Smooth muscle cell (in vitro differentiated cells): ENCODE data around the gene ING2. TPM values are rescaled to one million over a fixed set of nuclear protein-coding genes. Genes with fewer than 3 reads are reported as not detected.

ENCODE experiments used
- DNase-seq: peaks from one replicate; lab custom pipeline; 2025; ENCODE audit not compliant: unreplicated experiment; lab: John Stamatoyannopoulos, UW
- H2AFZ ChIP-seq: fragments of 200-600 bp; sonication (generic); 2 replicates; pipeline ENCODE4 v1.6.0; 2016; ENCODE audit warnings: antibody characterized with exemption, low read depth, mild to moderate bottlenecking
- H3F3A ChIP-seq: fragments of 200-600 bp; sonication (generic); 2 replicates; pipeline ENCODE4 v1.6.0; 2017; ENCODE audit warnings: antibody characterized with exemption, low read depth
- H3K27ac ChIP-seq: fragments of 200-600 bp; sonication (generic); 2 replicates; pipeline ENCODE4 v1.5.1; 2016; ENCODE audit warnings: low read depth, mild to moderate bottlenecking
- H3K27me3 ChIP-seq: fragments of 200-600 bp; sonication (generic); 2 replicates; pipeline ENCODE4 v1.6.1; 2016; ENCODE audit warnings: low read depth, mild to moderate bottlenecking
- H3K36me3 ChIP-seq: fragments of 200-600 bp; sonication (generic); 2 replicates; pipeline ENCODE4 v1.5.1; 2016; ENCODE audit warnings: low read depth
- H3K4me1 ChIP-seq: fragments of 200-600 bp; sonication (generic); 2 replicates; pipeline ENCODE4 v1.5.1; 2016; ENCODE audit warnings: low read depth
- H3K4me2 ChIP-seq: fragments of 200-600 bp; sonication (generic); 2 replicates; pipeline ENCODE4 v1.6.0; 2016; ENCODE audit warnings: mild to moderate bottlenecking
- H3K4me3 ChIP-seq: fragments of 200-600 bp; sonication (generic); 2 replicates; pipeline ENCODE4 v1.5.1; 2016; ENCODE audit warnings: mild to moderate bottlenecking
- H3K79me2 ChIP-seq: fragments of 200-600 bp; sonication (generic); 2 replicates; pipeline ENCODE4 v1.6.0; 2016; ENCODE audit warnings: low read depth, mild to moderate bottlenecking
- H3K9ac ChIP-seq: fragments of 200-600 bp; sonication (generic); 2 replicates; pipeline ENCODE4 v1.6.0; 2016; ENCODE audit warnings: low read depth
- H3K9me3 ChIP-seq: fragments of 200-600 bp; sonication (generic); replicated peaks from 2 replicates; pipeline ENCODE4 v1.5.1; 2016; ENCODE audit warnings: low read depth
- H4K20me1 ChIP-seq: fragments of 200-600 bp; sonication (generic); 2 replicates; pipeline ENCODE4 v1.6.0; 2016; ENCODE audit warnings: low read depth
- WGBS: methylation state at CpG from one replicate; pipeline ENCODE4 v1.1.7; 2016; ENCODE audit warnings: low lambda C conversion rate; 5-methylcytosine and 5-hydroxymethylcytosine counted together
- polyA plus RNA-seq: library from polyadenylated mRNA; unstranded; fragments of >200 nt; fragmentation: Nextera tagmentation; extraction: Ambion mirVana; gene quantifications from 2 replicates; pipeline ENCODE4 v1.2.1, GENCODE V29; 2016
- total RNA-seq: library from RNA; depleted of rRNA; stranded (reverse); fragments of >200 nt; gene quantifications from 2 replicates; pipeline ENCODE4 v1.2.3, GENCODE V29; 2014
- TF ChIP-seq, protein P1 (sequence below): fragments of 200-600 bp; sonication (generic); IDR thresholded peaks from 2 replicates; pipeline ENCODE4 v1.5.1; 2017; ENCODE audit warnings: borderline replicate concordance, mild to moderate bottlenecking, antibody characterized with exemption; ENCODE audit not compliant: insufficient read depth, poor library complexity, severe bottlenecking

The ING2 gene
- total and polyA plus RNA-seq, 2 experiments from 2014 or later: 16.3 to 30.1 TPM

DNA sequence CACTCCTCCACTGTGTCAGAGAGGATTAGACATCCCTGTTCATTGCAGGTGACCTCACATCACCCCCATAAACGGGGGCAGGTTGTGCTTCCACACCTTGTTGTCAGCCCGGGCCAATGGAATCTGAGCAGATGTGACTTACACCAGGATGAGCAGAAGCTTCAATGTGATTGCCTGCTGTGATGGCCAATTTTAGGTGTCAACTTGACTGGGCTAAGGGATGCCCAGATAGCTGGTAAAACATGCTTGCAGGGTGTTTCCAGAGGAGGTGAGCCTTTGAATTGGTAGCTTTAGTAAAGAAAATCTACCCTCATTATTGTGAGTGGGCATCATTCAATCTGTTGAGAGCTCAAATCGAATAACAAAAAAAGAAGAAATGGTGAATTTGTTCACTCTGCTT is 52.1 kb downstream of the ING2 start:
- H3K4me2 ChIP-seq: no peak overlapping the region
- H3K9ac ChIP-seq: no peak overlapping the region
- H3K36me3 ChIP-seq: no peaks in the 10 kb centered on the region
- peaks cover 6% of the 10 kb centered on the region for H3K4me1 ChIP-seq
- no peak for DNase-seq
- no peaks in the 10 kb centered on the region for H3K27me3 ChIP-seq
- TF ChIP-seq, protein P1, sequence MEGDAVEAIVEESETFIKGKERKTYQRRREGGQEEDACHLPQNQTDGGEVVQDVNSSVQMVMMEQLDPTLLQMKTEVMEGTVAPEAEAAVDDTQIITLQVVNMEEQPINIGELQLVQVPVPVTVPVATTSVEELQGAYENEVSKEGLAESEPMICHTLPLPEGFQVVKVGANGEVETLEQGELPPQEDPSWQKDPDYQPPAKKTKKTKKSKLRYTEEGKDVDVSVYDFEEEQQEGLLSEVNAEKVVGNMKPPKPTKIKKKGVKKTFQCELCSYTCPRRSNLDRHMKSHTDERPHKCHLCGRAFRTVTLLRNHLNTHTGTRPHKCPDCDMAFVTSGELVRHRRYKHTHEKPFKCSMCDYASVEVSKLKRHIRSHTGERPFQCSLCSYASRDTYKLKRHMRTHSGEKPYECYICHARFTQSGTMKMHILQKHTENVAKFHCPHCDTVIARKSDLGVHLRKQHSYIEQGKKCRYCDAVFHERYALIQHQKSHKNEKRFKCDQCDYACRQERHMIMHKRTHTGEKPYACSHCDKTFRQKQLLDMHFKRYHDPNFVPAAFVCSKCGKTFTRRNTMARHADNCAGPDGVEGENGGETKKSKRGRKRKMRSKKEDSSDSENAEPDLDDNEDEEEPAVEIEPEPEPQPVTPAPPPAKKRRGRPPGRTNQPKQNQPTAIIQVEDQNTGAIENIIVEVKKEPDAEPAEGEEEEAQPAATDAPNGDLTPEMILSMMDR: no peak
- H3K9me3 ChIP-seq: no peaks in the 10 kb centered on the region
- H3K79me2 ChIP-seq: no peaks in the 10 kb centered on the region
- no peak overlapping the region for H2AFZ ChIP-seq
- no peaks in the 10 kb centered on the region for H4K20me1 ChIP-seq
- no peak overlapping the region for H3K4me3 ChIP-seq
- WGBS: 87% methylated on average over 3 of the region's 3 CpGs
- H3F3A ChIP-seq: no peaks in the 10 kb centered on the region
- no peak overlapping the region for H3K27ac ChIP-seq

- Histone ChIP-seq H4K20me1 (no peaks in the 10 kb centered on the region), H2AFZ (no peak overlapping the region), H3K4me3 (no peak overlapping the region), H3K4me1 (peaks cover 6% of the 10 kb centered on the region), H3K79me2 (no peaks in the 10 kb centered on the region), H3K9me3 (no peaks in the 10 kb centered on the region), H3K27me3 (no peaks in the 10 kb centered on the region), H3K27ac (no peak overlapping the region), H3K36me3 (no peaks in the 10 kb centered on the region), H3K4me2 (no peak overlapping the region), H3F3A (no peaks in the 10 kb centered on the region), H3K9ac (no peak overlapping the region)
- TF ChIP-seq, protein P1: no peak
- DNase-seq: no peak
- WGBS: 91% methylated on average over 6 of the region's 6 CpGs
These were observed 52.8 kb downstream of the ING2 start for GRCh38 chr4:183557611-183558010.

DNA sequence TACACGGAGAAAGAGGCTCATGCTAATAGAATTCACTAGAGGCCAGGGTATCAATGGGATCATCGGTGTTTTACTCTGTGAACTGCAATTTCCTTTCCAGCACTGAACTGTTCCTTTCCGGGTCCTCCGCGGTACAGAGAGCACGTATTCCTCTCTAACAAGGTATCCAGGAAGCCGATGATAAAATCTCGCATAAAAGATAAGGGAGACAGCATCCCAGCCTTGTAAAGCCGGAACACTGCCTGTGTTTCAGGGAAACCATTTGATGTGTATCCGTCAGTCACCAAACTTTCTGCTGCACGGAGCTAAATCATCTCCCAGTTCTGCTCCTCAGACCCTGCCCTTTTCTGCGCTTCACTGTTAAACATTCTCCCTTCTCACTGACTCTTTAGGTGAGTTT is 54.0 kb downstream of the ING2 start:
- Histone ChIP-seq H3K79me2 (no peaks in the 10 kb centered on the region), H3K9me3 (no peaks in the 10 kb centered on the region), H4K20me1 (no peaks in the 10 kb centered on the region), H3K27ac (no peak overlapping the region), H2AFZ (peak overlapping the region; percentile 26), H3K9ac (no peak overlapping the region), H3K27me3 (no peaks in the 10 kb centered on the region), H3K36me3 (no peaks in the 10 kb centered on the region), H3K4me3 (no peak overlapping the region), H3K4me1 (peaks cover 6% of the 10 kb centered on the region), H3F3A (no peaks in the 10 kb centered on the region), H3K4me2 (no peak overlapping the region)
- 74% methylated on average over 12 of the region's 12 CpGs for WGBS
- no peak for DNase-seq
- TF ChIP-seq, protein P1: no peak

GRCh38 chr4:183561905-183562304 is 57.0 kb downstream of the ING2 start:
- Histone ChIP-seq H3K36me3 (no peaks in the 10 kb centered on the region), H4K20me1 (no peaks in the 10 kb centered on the region), H2AFZ (no peak overlapping the region), H3K4me1 (peaks cover 6% of the 10 kb centered on the region), H3K79me2 (no peaks in the 10 kb centered on the region), H3K4me3 (no peak overlapping the region), H3K4me2 (no peak overlapping the region), H3K9ac (no peak overlapping the region), H3F3A (no peaks in the 10 kb centered on the region), H3K27ac (no peak overlapping the region), H3K27me3 (no peaks in the 10 kb centered on the region), H3K9me3 (no peaks in the 10 kb centered on the region)
- DNase-seq: no peak
- WGBS: 76% methylated on average over 4 of the region's 4 CpGs
- TF ChIP-seq, protein P1: no peak
